ENCODE data around the gene PI4KA. TPM values are rescaled to one million over a fixed set of nuclear protein-coding genes. Genes with fewer than 3 reads are reported as not detected.

The PI4KA gene
- total RNA-seq, 6 experiments from 2014 or later, result 35.3 to 55.4 (median 47.7) TPM

DNA sequence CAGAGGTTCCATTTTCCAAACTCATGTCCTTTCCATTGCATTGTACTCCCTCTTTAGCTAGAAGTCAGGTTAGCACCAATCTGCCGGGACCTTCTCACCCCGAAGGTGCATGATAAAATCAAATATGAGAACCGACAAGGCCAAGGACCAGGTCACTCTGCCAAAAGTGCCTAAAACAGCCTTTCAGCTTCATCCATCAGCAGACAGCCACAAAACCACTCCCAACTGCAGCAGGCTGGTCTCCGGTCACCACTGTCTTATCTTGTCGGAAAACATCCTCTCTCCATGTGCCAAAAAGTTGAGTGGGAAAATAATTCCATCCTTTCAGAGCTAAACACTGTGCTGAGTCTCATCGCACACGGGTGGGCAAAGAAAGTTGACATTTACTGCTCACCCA, 1.4 kb downstream of the PI4KA start:
- WGBS (ENCODE audit: insufficient coverage, low coverage, low lambda C conversion rate, missing lambda C conversion rate), result 14% methylated on average over 7 of the region's 7 CpGs
- peak overlapping the region in 1 of 3 donors; percentile 88 for H3K27ac ChIP-seq
- intact Hi-C loops (cut with DNase I), result no loop called here
- no peaks in the 10 kb centered on the region for H3K9me3 ChIP-seq
- H3K27me3 ChIP-seq, result no peaks in the 10 kb centered on the region
- TF ChIP-seq POLR2A (IDR thresholded peaks at IDR 0.05), result no peak
- TF ChIP-seq, protein P1, sequence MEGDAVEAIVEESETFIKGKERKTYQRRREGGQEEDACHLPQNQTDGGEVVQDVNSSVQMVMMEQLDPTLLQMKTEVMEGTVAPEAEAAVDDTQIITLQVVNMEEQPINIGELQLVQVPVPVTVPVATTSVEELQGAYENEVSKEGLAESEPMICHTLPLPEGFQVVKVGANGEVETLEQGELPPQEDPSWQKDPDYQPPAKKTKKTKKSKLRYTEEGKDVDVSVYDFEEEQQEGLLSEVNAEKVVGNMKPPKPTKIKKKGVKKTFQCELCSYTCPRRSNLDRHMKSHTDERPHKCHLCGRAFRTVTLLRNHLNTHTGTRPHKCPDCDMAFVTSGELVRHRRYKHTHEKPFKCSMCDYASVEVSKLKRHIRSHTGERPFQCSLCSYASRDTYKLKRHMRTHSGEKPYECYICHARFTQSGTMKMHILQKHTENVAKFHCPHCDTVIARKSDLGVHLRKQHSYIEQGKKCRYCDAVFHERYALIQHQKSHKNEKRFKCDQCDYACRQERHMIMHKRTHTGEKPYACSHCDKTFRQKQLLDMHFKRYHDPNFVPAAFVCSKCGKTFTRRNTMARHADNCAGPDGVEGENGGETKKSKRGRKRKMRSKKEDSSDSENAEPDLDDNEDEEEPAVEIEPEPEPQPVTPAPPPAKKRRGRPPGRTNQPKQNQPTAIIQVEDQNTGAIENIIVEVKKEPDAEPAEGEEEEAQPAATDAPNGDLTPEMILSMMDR (IDR thresholded peaks at IDR 0.05), result no peak
- ATAC-seq (no peak), DNase-seq (no peak)
- no peaks in the 10 kb centered on the region for H3K36me3 ChIP-seq
- peak overlapping the region in 2 of 3 donors; percentile 83 to 97 for H3K4me3 ChIP-seq
- peaks cover 0 to 37% (median 10%) of the 10 kb centered on the region in 4 donors for H3K4me1 ChIP-seq

DNA sequence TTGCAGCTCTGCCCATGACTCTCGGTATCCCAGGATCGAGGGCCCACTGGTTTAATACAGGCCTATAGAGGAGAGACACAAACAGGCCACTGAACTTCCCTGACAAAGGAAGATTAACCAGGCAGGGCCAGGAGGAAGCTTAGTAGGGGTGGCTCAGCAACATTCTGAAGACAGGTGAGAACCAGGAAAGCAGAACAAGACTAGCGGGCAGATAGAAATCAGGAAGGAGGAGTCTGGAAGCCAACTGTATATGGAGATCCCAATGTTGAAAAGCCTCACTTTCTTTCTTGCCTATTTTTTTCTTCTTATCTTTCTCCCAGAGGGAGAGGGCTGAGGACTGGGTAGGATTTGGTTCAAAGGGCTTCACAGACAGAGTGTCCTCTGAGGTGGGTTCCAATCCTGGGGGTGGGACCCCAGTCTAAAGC, 5.4 kb downstream of the PI4KA start:
- H3K4me1 ChIP-seq, result peaks cover 0 to 31% (median 7%) of the 10 kb centered on the region in 4 donors
- 80% methylated on average over 1 of the region's 3 CpGs for WGBS (ENCODE audit: insufficient coverage, low coverage, low lambda C conversion rate, missing lambda C conversion rate)
- no peak overlapping the region for H3K4me3 ChIP-seq
- H3K36me3 ChIP-seq, result no peaks in the 10 kb centered on the region
- H3K9me3 ChIP-seq, result no peaks in the 10 kb centered on the region
- no peak overlapping the region for H3K27ac ChIP-seq
- TF ChIP-seq, protein P1 (IDR thresholded peaks at IDR 0.05), result no peak
- peak in 1 of 3 donors; percentile 9 for DNase-seq
- intact Hi-C loops (cut with DNase I), result no loop called here
- no peak for ATAC-seq
- H3K27me3 ChIP-seq, result no peaks in the 10 kb centered on the region

DNA sequence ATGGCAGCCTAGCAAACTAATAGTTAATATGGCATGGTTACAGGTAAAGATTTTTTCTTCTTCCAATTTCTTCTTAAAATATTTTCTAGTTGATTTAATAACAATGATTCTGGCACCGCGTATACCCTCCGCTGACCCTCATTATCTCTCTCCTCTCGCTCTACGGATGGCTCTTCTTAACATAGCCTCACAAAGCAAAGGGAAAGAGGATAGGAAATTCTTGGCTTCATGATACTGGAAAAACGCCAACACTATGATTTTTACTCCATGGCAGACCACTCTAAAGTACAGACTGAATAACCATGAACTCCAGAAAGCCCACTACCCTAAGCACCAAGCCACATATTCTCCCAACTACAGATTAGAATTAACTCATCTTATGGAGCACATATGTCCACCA, 6.1 kb downstream of the PI4KA start:
- intact Hi-C loops (cut with DNase I), result no loop called here
- Histone ChIP-seq H3K36me3 (no peaks in the 10 kb centered on the region), H3K4me1 (peaks cover 0 to 28% (median 6%) of the 10 kb centered on the region in 4 donors), H3K9me3 (no peaks in the 10 kb centered on the region), H3K27me3 (no peaks in the 10 kb centered on the region), H3K27ac (no peak overlapping the region), H3K4me3 (no peak overlapping the region)
- ATAC-seq (peak in 2 of 4 donors; percentile 20 to 37), DNase-seq (peak in 1 of 3 donors; percentile 9)
- 57% methylated on average over 6 of the region's 6 CpGs for WGBS (ENCODE audit: insufficient coverage, low coverage, low lambda C conversion rate, missing lambda C conversion rate)
- TF ChIP-seq, protein P1 (IDR thresholded peaks at IDR 0.05), result no peak
- no peak for TF ChIP-seq POLR2A (IDR thresholded peaks at IDR 0.05)

DNA sequence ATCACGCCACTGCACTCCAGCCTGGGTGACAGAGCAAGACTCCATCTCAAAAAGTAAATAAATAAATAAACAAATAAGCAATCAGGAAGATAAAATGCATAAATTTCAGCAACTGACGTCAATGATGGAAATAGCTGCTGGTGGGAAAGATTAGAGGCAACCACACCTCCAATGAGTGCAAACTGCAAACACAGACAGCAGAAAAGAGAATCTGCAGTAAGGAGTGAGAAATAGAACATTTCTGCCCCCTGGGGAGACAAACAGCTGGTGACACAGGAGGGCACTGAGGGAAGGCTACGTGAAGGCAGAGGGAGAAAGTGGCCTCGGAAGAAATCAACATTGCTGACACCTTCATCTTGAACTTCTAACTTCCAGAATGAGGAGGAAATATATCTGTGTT, 6.5 kb downstream of the PI4KA start:
- intact Hi-C loops (cut with DNase I), result no loop called here
- Histone ChIP-seq H3K27ac (no peak overlapping the region), H3K4me3 (no peak overlapping the region), H3K9me3 (no peaks in the 10 kb centered on the region), H3K4me1 (peaks cover 0 to 24% (median 2%) of the 10 kb centered on the region in 4 donors), H3K36me3 (no peaks in the 10 kb centered on the region), H3K27me3 (no peaks in the 10 kb centered on the region)
- ATAC-seq (peak in 1 of 4 donors; percentile 53), DNase-seq (peak in 1 of 3 donors; percentile 4)
- WGBS (ENCODE audit: insufficient coverage, low coverage, low lambda C conversion rate, missing lambda C conversion rate), result 29% methylated on average over 1 of the region's 4 CpGs
- no peak for TF ChIP-seq POLR2A (IDR thresholded peaks at IDR 0.05)
- TF ChIP-seq, protein P1 (IDR thresholded peaks at IDR 0.05), result no peak

All from right lobe of liver (tissue), 6 donors.